H1 (cell line): Measurements from ENCODE around the gene ITGA8. TPM values are rescaled to one million over a fixed set of nuclear protein-coding genes. Genes with fewer than 3 reads are reported as not detected.

Experiments used
- CTCF ChIA-PET: fragments of 300-600 bp; sonication (Branson Sonifier 250); formaldehyde crosslinking; loops from one replicate; lab custom pipeline; 2021; ENCODE audit not compliant: partially characterized antibody; lab: Charles Lee
- POLR2A ChIA-PET: fragments of 300-600 bp; sonication (Branson Sonifier 250); formaldehyde crosslinking; loops from one replicate; lab custom pipeline; 2021; ENCODE audit warnings: inconsistent platforms; ENCODE audit not compliant: partially characterized antibody; lab: Charles Lee
- DNase-seq, 2 experiments: peaks; one replicate each; pipeline versions ENCODE4 v3.0.0 to v3.0.0-alpha.2; 2010 to 2022; ENCODE audit warnings: low spot score in 2 of 2, low read depth in 1 of 2, mixed read lengths in 1 of 2
- FAIRE-seq: peaks from 2 replicates; lab custom pipeline; 2011; peaks lifted over from hg19 to GRCh38; lab: Jason Lieb, UNC
- H2AFZ ChIP-seq: 2 replicates; pipeline ENCODE4 v1.8.1; 2012; ENCODE audit warnings: low read length, inconsistent platforms
- H2AK5ac ChIP-seq: 2 replicates; pipeline ENCODE4 v1.6.1; 2013; ENCODE audit warnings: low read depth, low read length
- H2BK120ac ChIP-seq: replicated peaks from 2 replicates; pipeline ENCODE3; 2013; ENCODE audit warnings: low read depth, low read length, inconsistent platforms
- H2BK12ac ChIP-seq: 2 replicates; pipeline ENCODE4 v1.6.1; 2013; ENCODE audit warnings: low read depth, low read length
- H2BK15ac ChIP-seq: 2 replicates; pipeline ENCODE4 v1.6.1; 2013; ENCODE audit warnings: low read length
- H2BK20ac ChIP-seq: 2 replicates; pipeline ENCODE4 v1.6.1; 2013; ENCODE audit warnings: low read length
- H2BK5ac ChIP-seq: 2 replicates; pipeline ENCODE4 v1.6.1; 2013; ENCODE audit warnings: low read depth, low read length
- H3K14ac ChIP-seq: 2 replicates; pipeline ENCODE4 v1.6.1; 2013; ENCODE audit warnings: inconsistent platforms; ENCODE audit not compliant: insufficient read length
- H3K18ac ChIP-seq: 2 replicates; pipeline ENCODE4 v1.6.1; 2013; ENCODE audit warnings: low read length; ENCODE audit errors: extremely low read depth
- H3K23ac ChIP-seq: 2 replicates; pipeline ENCODE4 v1.6.1; 2013; ENCODE audit warnings: inconsistent platforms; ENCODE audit not compliant: insufficient read length
- H3K23me2 ChIP-seq: 2 replicates; pipeline ENCODE4 v1.6.1; 2013; ENCODE audit warnings: low read depth, low read length
- H3K27ac ChIP-seq: 2 replicates; pipeline ENCODE4 v1.6.1; 2011; ENCODE audit warnings: low read depth, low read length, inconsistent platforms
- H3K27me3 ChIP-seq, 4 experiments: replicated peaks in 1 of 4; 1 replicate in 1 of 4; 2 replicates in 3 of 4; pipeline versions ENCODE4 v1.6.1 to v1.8.1; 2011 to 2013; ENCODE audit warnings: low read length in 3 of 4, mild to moderate bottlenecking in 3 of 4, inconsistent platforms in 2 of 4, mixed read lengths in 2 of 4, moderate library complexity in 1 of 4; ENCODE audit not compliant: control insufficient read depth in 3 of 4, insufficient read depth in 3 of 4; ENCODE audit errors: extremely low read depth in 1 of 4
- H3K36me3 ChIP-seq, 4 experiments: 2 replicates each; pipeline versions ENCODE4 v1.6.1 to v1.8.1; 2011 to 2013; ENCODE audit warnings: mild to moderate bottlenecking in 4 of 4, low read length in 3 of 4, moderate library complexity in 2 of 4, control low read depth in 1 of 4, inconsistent platforms in 1 of 4; ENCODE audit not compliant: insufficient read depth in 4 of 4, control insufficient read depth in 2 of 4
- H3K4ac ChIP-seq: replicated peaks from 2 replicates; pipeline ENCODE3; 2013; ENCODE audit warnings: low read length, low read depth, mixed read lengths, inconsistent platforms; ENCODE audit not compliant: insufficient read length
- H3K4me1 ChIP-seq, 4 experiments: replicated peaks in 1 of 4; 1 replicate in 1 of 4; 2 replicates in 3 of 4; pipeline versions ENCODE4 v1.6.1 to v1.8.1; 2011 to 2013; ENCODE audit warnings: low read length in 3 of 4, inconsistent platforms in 2 of 4, mixed read lengths in 1 of 4; ENCODE audit not compliant: insufficient read depth in 4 of 4, control insufficient read depth in 3 of 4
- H3K4me2 ChIP-seq, 2 experiments: 2 replicates each; pipeline versions ENCODE4 v1.6.1 to v1.8.1; 2011 to 2013; ENCODE audit warnings: low read depth in 2 of 2, low read length in 2 of 2, control low read depth in 1 of 2, inconsistent platforms in 1 of 2, mild to moderate bottlenecking in 1 of 2; ENCODE audit not compliant: insufficient read depth in 1 of 2
- H3K4me3 ChIP-seq, 4 experiments: fragments of 200-600, 300-600 bp in 1 of 4; sonication (generic), shearing (Covaris generic), sonication (Bioruptor Twin) in 1 of 4; 2 replicates each; pipeline versions ENCODE4 v1.5.1 to v1.8.1; 2011 to 2016; ENCODE audit warnings: low read length in 4 of 4, low read depth in 3 of 4, control low read depth in 2 of 4, inconsistent platforms in 2 of 4, mild to moderate bottlenecking in 2 of 4, mixed read lengths in 1 of 4, moderate library complexity in 1 of 4; ENCODE audit not compliant: insufficient read depth in 2 of 4; ENCODE audit errors: extremely low read depth in 1 of 4
- H3K56ac ChIP-seq: replicated peaks from 2 replicates; pipeline ENCODE3; 2013; ENCODE audit warnings: low read depth, mild to moderate bottlenecking, mixed read lengths, low read length, inconsistent platforms; ENCODE audit not compliant: insufficient read length
- H3K79me1 ChIP-seq: 2 replicates; pipeline ENCODE4 v1.6.1; 2013; ENCODE audit warnings: low read depth, low read length, control low read depth
- H3K79me2 ChIP-seq, 2 experiments: 2 replicates each; pipeline versions ENCODE4 v1.6.1 to v1.8.1; 2012 to 2013; ENCODE audit warnings: low read length in 2 of 2, mild to moderate bottlenecking in 2 of 2, inconsistent platforms in 1 of 2; ENCODE audit not compliant: insufficient read depth in 2 of 2, control insufficient read depth in 1 of 2
- H3K9ac ChIP-seq, 4 experiments: replicated peaks in 1 of 4; 1 replicate in 1 of 4; 2 replicates in 3 of 4; pipeline versions ENCODE4 v1.6.1 to v1.8.1; 2011 to 2013; ENCODE audit warnings: low read depth in 3 of 4, low read length in 3 of 4, control low read depth in 2 of 4, mild to moderate bottlenecking in 2 of 4, moderate library complexity in 2 of 4, inconsistent platforms in 1 of 4; ENCODE audit errors: extremely low read depth in 1 of 4
- H3K9me3 ChIP-seq, 2 experiments: 2 replicates each; pipeline versions ENCODE4 v1.6.1 to v1.8.1; 2012 to 2013; ENCODE audit warnings: mild to moderate bottlenecking in 2 of 2, moderate library complexity in 2 of 2, control low read depth in 1 of 2, inconsistent platforms in 1 of 2, low read depth in 1 of 2, low read length in 1 of 2, mixed read lengths in 1 of 2; ENCODE audit not compliant: insufficient read depth in 2 of 2
- H4K20me1 ChIP-seq, 2 experiments: replicated peaks in 1 of 2; 2 replicates each; pipeline versions ENCODE3 to v1.8.1; 2011 to 2013; ENCODE audit warnings: inconsistent platforms in 2 of 2, low read length in 2 of 2, mild to moderate bottlenecking in 1 of 2; ENCODE audit not compliant: insufficient read depth in 2 of 2, control insufficient read depth in 1 of 2
- H4K5ac ChIP-seq: 2 replicates; pipeline ENCODE4 v1.6.1; 2013; ENCODE audit warnings: low read length, low read depth, mixed read lengths, inconsistent platforms; ENCODE audit not compliant: insufficient read length
- H4K8ac ChIP-seq: 2 replicates; pipeline ENCODE4 v1.8.0; 2013; ENCODE audit warnings: mild to moderate bottlenecking, moderate library complexity, low read length, inconsistent platforms; ENCODE audit not compliant: insufficient read depth; ENCODE audit errors: extremely low read depth
- H4K91ac ChIP-seq: replicated peaks from 2 replicates; pipeline ENCODE3; 2013; ENCODE audit warnings: low read length, mixed read lengths, inconsistent platforms; ENCODE audit not compliant: insufficient read length
- ATF3 ChIP-seq: IDR thresholded peaks from 2 replicates; pipeline ENCODE4 v1.6.1; 2011; ENCODE audit warnings: low read depth, mild to moderate bottlenecking, low read length; ENCODE audit not compliant: insufficient read depth
- CBX8 ChIP-seq: fragments of 300-800, 300-1000 bp; sonication (generic); IDR thresholded peaks from 2 replicates; pipeline ENCODE4 v1.7.1; 2016; ENCODE audit warnings: low read depth, low read length, borderline replicate concordance
- POLR2A ChIP-seq, 2 experiments: IDR thresholded peaks; 1 replicate in 1 of 2; 2 replicates in 1 of 2; pipeline ENCODE4 v1.6.1; 2011; ENCODE audit warnings: low read depth in 2 of 2, low read length in 2 of 2, mild to moderate bottlenecking in 2 of 2; ENCODE audit errors: control extremely low read depth in 1 of 2
- SP4 ChIP-seq: IDR thresholded peaks from 2 replicates; pipeline ENCODE4 v1.6.1; 2012; ENCODE audit warnings: low read length, inconsistent platforms
- USF2 ChIP-seq: IDR thresholded peaks from 2 replicates; pipeline ENCODE4 v1.6.1; 2011; ENCODE audit warnings: low read length, improper control_type of control experiment
- WGBS, 2 experiments: shearing (Covaris generic) in 1 of 2; methylation state at CpG; one replicate each; pipeline versions ENCODE4 v1.1.6 to v1.1.7; 2013 to 2015; ENCODE audit warnings: low lambda C conversion rate in 2 of 2, mixed read lengths in 2 of 2, inconsistent platforms in 1 of 2, low coverage in 1 of 2, missing lambda C conversion rate in 1 of 2; ENCODE audit not compliant: insufficient replicate concordance in 2 of 2, insufficient coverage in 1 of 2, insufficient read length in 1 of 2; ENCODE audit errors: extremely low coverage in 1 of 2, missing lambda C conversion rate in 1 of 2; 5-methylcytosine and 5-hydroxymethylcytosine counted together
- polyA plus RNA-seq, 7 experiments: library from polyadenylated mRNA; depleted of rRNA in 3 of 7; stranded (reverse) in 5 of 7; unstranded in 2 of 7; fragments of >200 nt in 5 of 7; fragments of 200-250 nt in 2 of 7; gene quantifications; 1 replicate in 5 of 7; 2 replicates in 1 of 7; 4 replicates in 1 of 7; pipeline versions ENCODE4 v1.2.1 to v1.2.3, GENCODE V29; 2011 to 2013; ENCODE audit warnings: missing spikeins in 2 of 7, mixed read lengths in 2 of 7
- total RNA-seq: library from RNA; stranded (reverse); fragmentation: NEBNext Ultra II Directional; extraction: Animal tissue kit (Norgen Biotek cat#: 25700); gene quantifications from 2 replicates; pipeline ENCODE4 v1.2.1, GENCODE V29; 2021

ITGA8 gene
- total and polyA plus RNA-seq, 2 of the 8 experiments (the other 6 are each of a cell fraction or from before 2014, with no cell fraction given) = not detected

- Histone ChIP-seq H3K36me3 (no peaks in the 10 kb centered on the region), H3K79me1 (no peaks in the 10 kb centered on the region), H3K14ac (no peak overlapping the region), H3K4me2 (no peak overlapping the region), H4K8ac (no peak overlapping the region), H4K20me1 (no peaks in the 10 kb centered on the region), H3K27me3 (no peaks in the 10 kb centered on the region), H2BK20ac (no peak overlapping the region), H3K27ac (no peak overlapping the region), H2BK5ac (no peak overlapping the region), H3K18ac (no peak overlapping the region), H3K9ac (no peak overlapping the region), H3K4me1 (peaks cover 0 to 4% (median 0%) of the 10 kb centered on the region in 4 experiments; a peak in 1 of 7 replicates), H4K5ac (no peak overlapping the region), H3K9me3 (no peaks in the 10 kb centered on the region), H3K4ac (no peak overlapping the region), H3K4me3 (no peak overlapping the region), H3K79me2 (no peaks in the 10 kb centered on the region), H3K23ac (no peak overlapping the region), H2AK5ac (no peak overlapping the region), H4K91ac (no peak overlapping the region), H2BK120ac (no peak overlapping the region), H3K23me2 (no peaks in the 10 kb centered on the region), H2AFZ (no peak overlapping the region), H2BK12ac (no peak overlapping the region), H3K56ac (no peak overlapping the region), H2BK15ac (no peak overlapping the region)
- CTCF ChIA-PET = no interaction called here
- DNase-seq (no peak), FAIRE-seq (no peak)
- POLR2A ChIA-PET = no interaction called here
- 95% methylated on average over 3 of the region's 3 CpGs; no CpG with 5 or more reads in 1 of the 2 experiments for WGBS, 2 experiments
- TF ChIP-seq ATF3 (no peak), USF2 (no peak), SP4 (no peak), CBX8 (no peak), POLR2A (IDR thresholded peaks at IDR 0.05; ENCODE audit: control extremely low read depth in 1 of 2, low read depth in 2 of 2, low read length in 2 of 2) (no peak)
These were observed 83.3 kb downstream of the ITGA8 start for GRCh38 chr10:15636446-15636845.
